Pancreas (tissue), 10 donors: Measurements from ENCODE around the gene TM4SF1. TPM values are rescaled to one million over a fixed set of nuclear protein-coding genes. Genes with fewer than 3 reads are reported as not detected.

Experiments
- ATAC-seq, 4 donors: fragments of 200-7000 bp; cut with Tn5 transposase; one replicate each; pipeline versions ENCODE4 v1.8.0 to v1.9.1; 2020; ENCODE audit warnings: mild to moderate bottlenecking in 4 of 4, moderate library complexity in 4 of 4
- DNase-seq, 6 donors: peaks; one replicate each; pipeline ENCODE4 v3.0.0-alpha.2; 2020
- FAIRE-seq: peaks from 2 replicates; lab custom pipeline; 2012; peaks lifted over from hg19 to GRCh38; lab: Jason Lieb, UNC
- H3K27ac ChIP-seq, 4 donors: fragments of 200-600 bp; sonication (generic); 1 replicate in 3 of 4; 2 replicates in 1 of 4; pipeline versions ENCODE4 v1.5.0 to v1.8.0; 2020
- H3K27me3 ChIP-seq, 4 donors: fragments of 200-600 bp; one replicate each; pipeline ENCODE4 v1.8.0; 2021
- H3K36me3 ChIP-seq, 3 donors: fragments of 200-600 bp; sonication (generic) in 1 of 3; one replicate each; pipeline versions ENCODE4 v1.5.0 to v1.8.0; 2020 to 2021
- H3K4me1 ChIP-seq, 3 donors: fragments of 200-600 bp; one replicate each; pipeline ENCODE4 v1.8.0; 2021
- H3K4me3 ChIP-seq, 4 donors: fragments of 200-600 bp; sonication (generic) in 2 of 4; one replicate each; pipeline versions ENCODE4 v1.5.0 to v1.8.0; 2020 to 2021
- H3K9me3 ChIP-seq, 4 donors: fragments of 200-600 bp; one replicate each; pipeline ENCODE4 v1.8.0; 2021
- CTCF ChIP-seq, 4 donors: fragments of 200-600 bp; sonication (generic) in 3 of 4; IDR thresholded peaks; one replicate each; pipeline versions ENCODE4 v1.5.0 to v1.8.0; 2021; ENCODE audit warnings: antibody characterized with exemption in 4 of 4
- WGBS, 2 donors: extraction: QIAGEN DNeasy Blood & Tissue Kit; methylation state at CpG; one replicate each; pipeline ENCODE4 v1.1.7; 2013; 5-methylcytosine and 5-hydroxymethylcytosine counted together
- intact Hi-C, 3 donors: fragments of 100-400 bp; cut with DNase I; formaldehyde crosslinking; loops; one replicate each; pipeline versions ENCODE4 v1.11.1 to v1.14.2; 2022
- polyA plus RNA-seq, 2 donors: library from polyadenylated mRNA; stranded (reverse); fragments of 200-250 nt; gene quantifications; one replicate each; pipeline ENCODE4 v1.2.3, GENCODE V29; 2013
- total RNA-seq, 6 donors: library from RNA; stranded (reverse); fragmentation: NEBNext Ultra II Directional in 4 of 6; extraction: Animal tissue kit (Norgen Biotek cat#: 25700) in 4 of 6; gene quantifications; one replicate each; pipeline versions ENCODE4 v1.2.1 to v1.2.4, GENCODE V29; 2021 to 2023
- donor health status: healthy with polysubstance abuse.
- donor health status: DM: no; HTN: no; CAD: no; lungs with moderate emphysema.
- donor health status: DM: no; HTN: no; CAD: no.
- donor health status: control.
- donor health status: control.
- donor health status: Bipolar disorder and iron deficiency.
- donor health status: DM: yes; HTN: yes; CAD: no.
- donor health status: DM: no; HTN: no; CAD: no.
- donor health status: DM: no; HTN: no; CAD: no.
- donor health status: DM: yes; HTN: yes; CAD: no.

The TM4SF1 gene
- total and polyA plus RNA-seq, 8 donors, result 53.7 to 226 (median 98.4) TPM

- 59 to 63% methylated on average over 3 of the region's 3 CpGs for whole genome bisulfite sequencing, 2 donors
- no peak for TF ChIP-seq CTCF (IDR thresholded peaks at IDR 0.05)
- Histone ChIP-seq H3K9me3 (no peaks in the 10 kb centered on the region), H3K4me1 (peaks cover 35 to 70% (median 52%) of the 10 kb centered on the region in 3 donors), H3K27me3 (no peaks in the 10 kb centered on the region), H3K4me3 (no peak overlapping the region), H3K36me3 (no peaks in the 10 kb centered on the region), H3K27ac (no peak overlapping the region)
- ATAC-seq (no peak), FAIRE-seq (no peak), DNase-seq (no peak)
- intact Hi-C loops, result loop anchor here in 2 of 3 donors (5.0 kb wide), 1 partner anchor 80 kb away; no protein-coding TSS in a partner anchor
These were observed 20.1 kb upstream of the TM4SF1 start for GRCh38 chr3:149397528-149397927.

GRCh38 chr3:149396476-149396875 lies 19.0 kb upstream of the TM4SF1 start:
- Histone ChIP-seq H3K27ac (peak overlapping the region in 2 of 4 donors; percentile 63 to 75), H3K4me1 (peaks cover 35 to 62% (median 53%) of the 10 kb centered on the region in 3 donors)
- WGBS, 2 donors, result 61 to 69% methylated on average over 6 of the region's 6 CpGs

GRCh38 chr3:149395107-149396089 lies 17.9 kb upstream of the TM4SF1 start:
- intact Hi-C loops, result loop anchor here in 2 of 3 donors (5.0 kb wide), 1 partner anchor 82 kb away; no protein-coding TSS in a partner anchor
- Histone ChIP-seq H3K36me3 (no peaks in the 10 kb centered on the region), H3K9me3 (no peaks in the 10 kb centered on the region), H3K4me1 (peaks cover 35 to 54% (median 53%) of the 10 kb centered on the region in 3 donors), H3K27ac (peak overlapping the region in 2 of 4 donors; percentile 63 to 75), H3K4me3 (no peak overlapping the region), H3K27me3 (no peaks in the 10 kb centered on the region)
- 20 to 26% methylated on average over 4 of the region's 4 CpGs for WGBS, 2 donors
- TF ChIP-seq CTCF (IDR thresholded peaks at IDR 0.05), result no peak
- ATAC-seq (peak; percentile 33 to 62 (median 60)), DNase-seq (peak in 3 of 6 donors; percentile 49 to 69 (median 56)), FAIRE-seq (no peak)

More at GRCh38 chr3:149396476-149396875, 19.0 kb upstream of the TM4SF1 start:
- ATAC-seq (no peak), DNase-seq (no peak), FAIRE-seq (no peak)
- Histone ChIP-seq H3K27me3 (no peaks in the 10 kb centered on the region), H3K9me3 (no peaks in the 10 kb centered on the region), H3K36me3 (no peaks in the 10 kb centered on the region), H3K4me3 (no peak overlapping the region)
- intact Hi-C loops, result loop anchor here in 2 of 3 donors (5.0 kb wide), 1 partner anchor 81 kb away; no protein-coding TSS in a partner anchor
- TF ChIP-seq CTCF (IDR thresholded peaks at IDR 0.05), result no peak

DNA sequence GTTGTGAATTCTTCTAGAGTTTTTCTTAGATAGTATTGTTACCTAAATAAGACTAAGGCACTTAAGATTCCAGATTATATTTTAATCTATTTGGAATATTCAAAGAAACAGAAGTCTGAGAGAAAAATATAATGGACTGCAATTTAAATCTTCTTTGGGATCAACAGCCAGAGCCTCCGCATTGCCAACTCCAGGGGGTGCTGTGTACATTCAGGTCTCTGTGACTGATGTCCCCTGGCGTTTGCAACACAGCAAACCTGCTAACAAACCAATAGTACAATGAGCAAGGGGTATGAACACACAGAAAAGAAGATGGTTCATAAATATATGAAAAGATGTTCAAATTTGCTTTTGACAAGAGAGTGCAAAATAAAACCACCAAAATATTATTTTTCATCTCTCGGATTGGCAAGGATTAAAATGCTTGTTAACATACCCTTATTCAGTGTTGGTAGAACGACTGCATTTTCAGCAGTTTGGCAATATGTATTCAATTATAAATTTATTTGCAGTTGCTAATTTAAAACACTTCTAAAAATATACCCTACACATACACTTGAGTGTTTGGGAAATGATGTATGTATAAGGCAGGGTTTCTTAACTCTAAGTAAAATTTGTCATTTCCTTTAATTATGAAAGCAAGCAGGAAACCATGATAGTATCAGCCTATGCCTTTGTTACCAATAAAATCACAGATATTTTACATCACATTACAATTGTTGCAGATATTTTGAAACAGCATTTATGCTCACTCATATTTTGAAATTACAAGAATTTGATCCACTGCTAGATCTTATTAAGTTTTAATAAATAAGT lies 16.1 kb upstream of the TM4SF1 start:
- peak in 5 of 6 donors; percentile 57 to 83 (median 72) for DNase-seq
- H3K27ac ChIP-seq, result peak overlapping the region in 1 of 4 donors; percentile 5
- no peaks in the 10 kb centered on the region for H3K9me3 ChIP-seq
- peaks cover 42 to 63% (median 46%) of the 10 kb centered on the region in 3 donors for H3K4me1 ChIP-seq
- TF ChIP-seq CTCF (IDR thresholded peaks at IDR 0.05), result peak; percentile 38 to 79 (median 68)
- H3K36me3 ChIP-seq, result no peaks in the 10 kb centered on the region
- peak; percentile 77 to 88 (median 86) for ATAC-seq
- H3K4me3 ChIP-seq, result no peak overlapping the region
- peak; percentile 69 for FAIRE-seq
- WGBS, 2 donors, result 31 to 34% methylated on average over 4 of the region's 4 CpGs
- no peaks in the 10 kb centered on the region for H3K27me3 ChIP-seq
- intact Hi-C loops, result no loop called here
